GM12878 (cell line): ENCODE measurements around the gene SATB2. TPM values are rescaled to one million over a fixed set of nuclear protein-coding genes. Genes with fewer than 3 reads are reported as not detected.
A peak's percentile ranks its signal among the peaks of the same experiment; 100 is the strongest.

Experiments used
- ATAC-seq: fragments of 200-7000 bp; cut with Tn5 transposase; 3 replicates; pipeline ENCODE4 v1.9.1; 2020; ENCODE audit warnings: mild to moderate bottlenecking, moderate library complexity
- BruUV-seq: library from RNA; stranded (reverse); fragments of 400-500 nt; replicated peaks from 2 replicates; lab custom pipeline; 2021; lab: Mats Ljungman, UMichigan
- CTCF ChIA-PET: fragments of 300-600 bp; sonication (Branson Sonifier 250); formaldehyde crosslinking; extraction: SDS; loops from one replicate; lab custom pipeline; 2021; ENCODE audit warnings: inconsistent platforms; lab: Yijun Ruan, JAX
- POLR2A ChIA-PET: fragments of 350-600 bp; formaldehyde crosslinking; extraction: SDS; loops from one replicate; lab custom pipeline; 2021; ENCODE audit warnings: inconsistent platforms; lab: Charles Lee
- RAD21 ChIA-PET: fragments of 300-600 bp; sonication (Branson Sonifier 250); formaldehyde crosslinking; loops from one replicate; lab custom pipeline; 2023; ENCODE audit warnings: antibody characterized with exemption; ENCODE audit not compliant: unreplicated experiment; lab: Charles Lee
- SMC1A ChIA-PET: fragments of 300-600 bp; sonication (Branson Sonifier 250); formaldehyde crosslinking; loops from one replicate; lab custom pipeline; 2023; ENCODE audit not compliant: unreplicated experiment, uncharacterized antibody; lab: Charles Lee
- DNase-seq: peaks from one replicate; pipeline ENCODE4 v3.0.0-alpha.2; 2011; ENCODE audit warnings: low read depth, low spot score
- FAIRE-seq: peaks from 3 replicates; lab custom pipeline; 2011; peaks lifted over from hg19 to GRCh38; lab: Jason Lieb, UNC
- H2AFZ ChIP-seq: 2 replicates; pipeline ENCODE4 v1.6.0; 2011; ENCODE audit warnings: low read depth, low read length, control low read depth; ENCODE audit not compliant: control insufficient read depth
- H3K27ac ChIP-seq: 2 replicates; pipeline ENCODE4 v1.5.1; 2011; ENCODE audit warnings: control low read depth; ENCODE audit not compliant: control insufficient read depth, insufficient read depth
- H3K27me3 ChIP-seq, 2 experiments: replicated peaks in 1 of 2; 2 replicates each; pipeline versions ENCODE4 v1.6.0 to v1.6.1; 2011; ENCODE audit warnings: low read length in 1 of 2; ENCODE audit not compliant: control insufficient read depth in 2 of 2, insufficient read depth in 2 of 2
- H3K36me3 ChIP-seq, 2 experiments: 2 replicates each; pipeline ENCODE4 v1.5.1; 2011; ENCODE audit warnings: low read length in 1 of 2; ENCODE audit not compliant: control insufficient read depth in 2 of 2, insufficient read depth in 2 of 2
- H3K4me1 ChIP-seq: 2 replicates; pipeline ENCODE4 v1.6.1; 2011; ENCODE audit warnings: mild to moderate bottlenecking, low read length, moderate library complexity, mixed read lengths; ENCODE audit not compliant: control insufficient read depth, insufficient read depth
- H3K4me2 ChIP-seq: 2 replicates; pipeline ENCODE4 v1.6.0; 2011; ENCODE audit warnings: control low read depth; ENCODE audit not compliant: control insufficient read depth, insufficient read depth
- H3K4me3 ChIP-seq: fragments of 200-600 bp; sonication (generic); 2 replicates; pipeline ENCODE4 v1.5.1; 2016
- H3K79me2 ChIP-seq: 2 replicates; pipeline ENCODE4 v1.6.0; 2011; ENCODE audit warnings: low read length; ENCODE audit not compliant: control insufficient read depth, insufficient read depth
- H3K9ac ChIP-seq: 2 replicates; pipeline ENCODE4 v1.8.0; 2011; ENCODE audit warnings: low read length, control low read depth, mixed read lengths; ENCODE audit not compliant: control insufficient read depth, insufficient read depth
- H3K9me3 ChIP-seq: replicated peaks from 3 replicates; pipeline ENCODE4 v1.5.1; 2011; ENCODE audit warnings: mild to moderate bottlenecking, low read length; ENCODE audit not compliant: control insufficient read depth, insufficient read depth
- H4K20me1 ChIP-seq: 2 replicates; pipeline ENCODE4 v1.6.0; 2011; ENCODE audit not compliant: control insufficient read depth, insufficient read depth
- BMI1 ChIP-seq: fragments of 450-650 bp; IDR thresholded peaks from 2 replicates; pipeline ENCODE4 v1.6.1; 2016; ENCODE audit warnings: mild to moderate bottlenecking, moderate library complexity, borderline replicate concordance
- CBX3 ChIP-seq: fragments of 200-600 bp; sonication (generic); IDR thresholded peaks from 2 replicates; pipeline ENCODE4 v1.6.1; 2016; ENCODE audit warnings: low read depth, borderline replicate concordance
- MEF2A ChIP-seq: IDR thresholded peaks from 2 replicates; pipeline ENCODE4 v1.6.1; 2011; ENCODE audit warnings: low read depth, mild to moderate bottlenecking, low read length, moderate library complexity; ENCODE audit not compliant: insufficient read depth
- MYC ChIP-seq: IDR thresholded peaks from 2 replicates; pipeline ENCODE4 v1.6.1; 2011; ENCODE audit warnings: mild to moderate bottlenecking, low read length, moderate library complexity, inconsistent platforms; ENCODE audit not compliant: insufficient read depth, insufficient replicate concordance, insufficient read length, severe bottlenecking
- PAX5 ChIP-seq: IDR thresholded peaks from 2 replicates; pipeline ENCODE4 v1.6.1; 2011; ENCODE audit warnings: low read depth, low read length, borderline replicate concordance
- PAX8 ChIP-seq: fragments of 450-650 bp; IDR thresholded peaks from 2 replicates; pipeline ENCODE4 v1.6.1; 2017; ENCODE audit warnings: mild to moderate bottlenecking, moderate library complexity
- RELA ChIP-seq: fragments of 450-650 bp; IDR thresholded peaks from 2 replicates; pipeline ENCODE4 v1.8.0; 2014; ENCODE audit warnings: borderline replicate concordance; ENCODE audit not compliant: partially characterized antibody
- TCF12 ChIP-seq: IDR thresholded peaks from 2 replicates; pipeline ENCODE4 v1.6.1; 2011; ENCODE audit warnings: low read depth, mild to moderate bottlenecking, low read length
- WGBS: methylation state at CpG from one replicate; pipeline ENCODE4 v1.1.6; 2016; ENCODE audit warnings: low lambda C conversion rate; ENCODE audit not compliant: insufficient replicate concordance, insufficient coverage; ENCODE audit errors: missing lambda C conversion rate; 5-methylcytosine and 5-hydroxymethylcytosine counted together
- in situ Hi-C: fragments of 300-500 bp; cut with MboI; formaldehyde crosslinking; loops from 9 replicates; pipeline ENCODE4 v1.14.3; 2018; ENCODE audit warnings: mixed read lengths
- intact Hi-C: fragments of 100-400 bp; cut with micrococcal nuclease; formaldehyde crosslinking; loops from one replicate; pipeline ENCODE4 v1.14.2; 2022; ENCODE audit not compliant: unreplicated experiment
- polyA plus RNA-seq, 11 experiments: library from polyadenylated mRNA; depleted of rRNA in 4 of 11; unstranded in 6 of 11; stranded (reverse) in 5 of 11; fragments of >200 nt; fragmentation: Nextera tagmentation in 4 of 11; fragmentation: Illumina TruSeq in 1 of 11; extraction: Ambion mirVana in 4 of 11; extraction: Trizol in 1 of 11; gene quantifications; 1 replicate in 1 of 11; 2 replicates in 10 of 11; pipeline versions ENCODE4 v1.2.1 to v1.2.3, GENCODE V29; 2011 to 2016; ENCODE audit warnings: inconsistent platforms in 2 of 11, missing spikeins in 2 of 11, low read depth in 1 of 11
- total RNA-seq, 4 experiments: library from RNA; depleted of rRNA in 3 of 4; stranded (reverse); fragments of >200 nt in 3 of 4; fragmentation: Illumina TruSeq in 1 of 4; extraction: Trizol in 1 of 4; gene quantifications; 2 replicates each; pipeline versions ENCODE4 v1.2.1 to v1.2.3, GENCODE V29; 2013 to 2021

Gene SATB2
- total and polyA plus RNA-seq, 10 of the 15 experiments (the other 5 are each of a cell fraction or from before 2014, with no cell fraction given), result 0.03 to 0.56 (median 0.08) TPM; not detected in 3

- ChIA-PET POLR2A (interaction anchor here (0.7 kb wide), 1 partner anchor 744 kb away, joined by 5 read pairs; no protein-coding TSS in a partner anchor), RAD21 (no interaction called here), CTCF (interaction anchor here (1.0 kb wide), 1 partner anchor 25 kb away, joined by 3 read pairs; no protein-coding TSS in a partner anchor), SMC1A (interaction anchor here (1.4 kb wide), 1 partner anchor 761 kb away, joined by 5 read pairs; no protein-coding TSS in a partner anchor)
- Histone ChIP-seq H3K27me3 (peaks cover 15 to 35% of the 10 kb centered on the region in 2 experiments), H3K36me3 (no peaks in the 10 kb centered on the region), H3K4me3 (peak overlapping the region; percentile 78), H3K79me2 (no peaks in the 10 kb centered on the region), H4K20me1 (no peaks in the 10 kb centered on the region), H3K4me1 (no peaks in the 10 kb centered on the region), H3K9ac (no peak overlapping the region), H3K9me3 (no peaks in the 10 kb centered on the region; the same call in 2 of the 3 replicates), H3K27ac (no peak overlapping the region), H2AFZ (peak overlapping the region; percentile 88), H3K4me2 (peak overlapping the region; percentile 77)
- no peak for ATAC-seq
- FAIRE-seq, result peak; percentile 7
- in situ Hi-C loops, result no loop called here
- no peak for DNase-seq
- intact Hi-C loops, result no loop called here
- 21% methylated on average over 14 of the region's 14 CpGs for WGBS
- TF ChIP-seq PAX5, result no peak
- TF ChIP-seq CBX3, result no peak
- no peak for TF ChIP-seq TCF12
- TF ChIP-seq RELA, result no peak
- TF ChIP-seq BMI1, result 0 out of 2 replicates have a peak, but pooled peaks have one; percentile 10
- TF ChIP-seq MEF2A, result no peak
- no peak for TF ChIP-seq MYC
- no peak for TF ChIP-seq PAX8
- no TSS peak for BruUV-seq
Measured at GRCh38 chr2:199460101-199460671, 2.4 kb upstream of the SATB2 start.
